GM12878 (cell line): ENCODE measurements around the gene SLCO2A1. TPM values are rescaled to one million over a fixed set of nuclear protein-coding genes. Genes with fewer than 3 reads are reported as not detected.

ENCODE experiments used
- ATAC-seq: fragments of 200-7000 bp; cut with Tn5 transposase; 3 replicates; pipeline ENCODE4 v1.9.1; 2020; ENCODE audit warnings: mild to moderate bottlenecking, moderate library complexity
- BruUV-seq: library from RNA; stranded (reverse); fragments of 400-500 nt; replicated peaks from 2 replicates; lab custom pipeline; 2021; lab: Mats Ljungman, UMichigan
- CTCF ChIA-PET: fragments of 300-600 bp; sonication (Branson Sonifier 250); formaldehyde crosslinking; extraction: SDS; loops from one replicate; lab custom pipeline; 2021; ENCODE audit warnings: inconsistent platforms; lab: Yijun Ruan, JAX
- POLR2A ChIA-PET: fragments of 350-600 bp; formaldehyde crosslinking; extraction: SDS; loops from one replicate; lab custom pipeline; 2021; ENCODE audit warnings: inconsistent platforms; lab: Charles Lee
- RAD21 ChIA-PET: fragments of 300-600 bp; sonication (Branson Sonifier 250); formaldehyde crosslinking; loops from one replicate; lab custom pipeline; 2023; ENCODE audit warnings: antibody characterized with exemption; ENCODE audit not compliant: unreplicated experiment; lab: Charles Lee
- SMC1A ChIA-PET: fragments of 300-600 bp; sonication (Branson Sonifier 250); formaldehyde crosslinking; loops from one replicate; lab custom pipeline; 2023; ENCODE audit not compliant: unreplicated experiment, uncharacterized antibody; lab: Charles Lee
- DNase-seq: peaks from one replicate; pipeline ENCODE4 v3.0.0-alpha.2; 2011; ENCODE audit warnings: low read depth, low spot score
- FAIRE-seq: peaks from 3 replicates; lab custom pipeline; 2011; peaks lifted over from hg19 to GRCh38; lab: Jason Lieb, UNC
- H2AFZ ChIP-seq: 2 replicates; pipeline ENCODE4 v1.6.0; 2011; ENCODE audit warnings: low read depth, low read length, control low read depth; ENCODE audit not compliant: control insufficient read depth
- H3K27ac ChIP-seq: 2 replicates; pipeline ENCODE4 v1.5.1; 2011; ENCODE audit warnings: control low read depth; ENCODE audit not compliant: control insufficient read depth, insufficient read depth
- H3K27me3 ChIP-seq, 2 experiments: replicated peaks in 1 of 2; 2 replicates each; pipeline versions ENCODE4 v1.6.0 to v1.6.1; 2011; ENCODE audit warnings: low read length in 1 of 2; ENCODE audit not compliant: control insufficient read depth in 2 of 2, insufficient read depth in 2 of 2
- H3K36me3 ChIP-seq, 2 experiments: 2 replicates each; pipeline ENCODE4 v1.5.1; 2011; ENCODE audit warnings: low read length in 1 of 2; ENCODE audit not compliant: control insufficient read depth in 2 of 2, insufficient read depth in 2 of 2
- H3K4me1 ChIP-seq: 2 replicates; pipeline ENCODE4 v1.6.1; 2011; ENCODE audit warnings: mild to moderate bottlenecking, low read length, moderate library complexity, mixed read lengths; ENCODE audit not compliant: control insufficient read depth, insufficient read depth
- H3K4me2 ChIP-seq: 2 replicates; pipeline ENCODE4 v1.6.0; 2011; ENCODE audit warnings: control low read depth; ENCODE audit not compliant: control insufficient read depth, insufficient read depth
- H3K4me3 ChIP-seq: fragments of 200-600 bp; sonication (generic); 2 replicates; pipeline ENCODE4 v1.5.1; 2016
- H3K79me2 ChIP-seq: 2 replicates; pipeline ENCODE4 v1.6.0; 2011; ENCODE audit warnings: low read length; ENCODE audit not compliant: control insufficient read depth, insufficient read depth
- H3K9ac ChIP-seq: 2 replicates; pipeline ENCODE4 v1.8.0; 2011; ENCODE audit warnings: low read length, control low read depth, mixed read lengths; ENCODE audit not compliant: control insufficient read depth, insufficient read depth
- H3K9me3 ChIP-seq: replicated peaks from 3 replicates; pipeline ENCODE4 v1.5.1; 2011; ENCODE audit warnings: mild to moderate bottlenecking, low read length; ENCODE audit not compliant: control insufficient read depth, insufficient read depth
- H4K20me1 ChIP-seq: 2 replicates; pipeline ENCODE4 v1.6.0; 2011; ENCODE audit not compliant: control insufficient read depth, insufficient read depth
- BHLHE40 ChIP-seq, 2 experiments: fragments of 450-650 bp in 1 of 2; IDR thresholded peaks; 2 replicates each; pipeline ENCODE4 v1.6.1; 2011 to 2017; ENCODE audit warnings: low read depth in 2 of 2, borderline replicate concordance in 1 of 2, improper control_type of control experiment in 1 of 2, low read length in 1 of 2, mild to moderate bottlenecking in 1 of 2
- CREB1 ChIP-seq: IDR thresholded peaks from 2 replicates; pipeline ENCODE4 v1.6.1; 2012; ENCODE audit warnings: low read depth, mild to moderate bottlenecking, inconsistent platforms
- EP300 ChIP-seq, 2 experiments: fragments of 150-350 bp in 1 of 2; IDR thresholded peaks; 2 replicates each; pipeline ENCODE4 v1.6.1; 2011 to 2012; ENCODE audit warnings: low read depth in 2 of 2, low read length in 2 of 2, borderline replicate concordance in 1 of 2, improper control_type of control experiment in 1 of 2, inconsistent platforms in 1 of 2; ENCODE audit not compliant: control insufficient read depth in 1 of 2
- GATAD2B ChIP-seq: fragments of 450-650 bp; conservative IDR thresholded peaks from 2 replicates; pipeline ENCODE4 v1.6.1; 2017; ENCODE audit warnings: low read depth, mild to moderate bottlenecking, moderate library complexity
- IRF3 ChIP-seq: fragments of 450-650 bp; IDR thresholded peaks from 2 replicates; pipeline ENCODE4 v1.6.1; 2014; ENCODE audit warnings: mild to moderate bottlenecking
- KAT2A ChIP-seq: conservative IDR thresholded peaks from 2 replicates; pipeline ENCODE4 v1.6.1; 2011; ENCODE audit warnings: low read depth, low read length; ENCODE audit not compliant: control insufficient read depth
- PRDM15 ChIP-seq: fragments of 450-650 bp; formaldehyde crosslinking; IDR thresholded peaks from 2 replicates; pipeline ENCODE4 v1.4.0; 2020; ENCODE audit warnings: mild to moderate bottlenecking, moderate library complexity
- SMAD1 ChIP-seq: fragments of 450-650 bp; IDR thresholded peaks from 2 replicates; pipeline ENCODE4 v1.6.1; 2018; ENCODE audit warnings: mild to moderate bottlenecking, low read depth; ENCODE audit not compliant: partially characterized antibody
- ZNF217 ChIP-seq: fragments of 450-650 bp; IDR thresholded peaks from 2 replicates; pipeline ENCODE4 v1.6.1; 2017; ENCODE audit warnings: antibody characterized with exemption, mild to moderate bottlenecking
- ZNF687 ChIP-seq: fragments of 450-650 bp; IDR thresholded peaks from 2 replicates; pipeline ENCODE4 v1.6.1; 2017; ENCODE audit warnings: mild to moderate bottlenecking, moderate library complexity
- WGBS: methylation state at CpG from one replicate; pipeline ENCODE4 v1.1.6; 2016; ENCODE audit warnings: low lambda C conversion rate; ENCODE audit not compliant: insufficient replicate concordance, insufficient coverage; ENCODE audit errors: missing lambda C conversion rate; 5-methylcytosine and 5-hydroxymethylcytosine counted together
- in situ Hi-C: fragments of 300-500 bp; cut with MboI; formaldehyde crosslinking; loops from 9 replicates; pipeline ENCODE4 v1.14.3; 2018; ENCODE audit warnings: mixed read lengths
- intact Hi-C: fragments of 100-400 bp; cut with micrococcal nuclease; formaldehyde crosslinking; loops from one replicate; pipeline ENCODE4 v1.14.2; 2022; ENCODE audit not compliant: unreplicated experiment
- polyA plus RNA-seq, 11 experiments: library from polyadenylated mRNA; depleted of rRNA in 4 of 11; unstranded in 6 of 11; stranded (reverse) in 5 of 11; fragments of >200 nt; fragmentation: Nextera tagmentation in 4 of 11; fragmentation: Illumina TruSeq in 1 of 11; extraction: Ambion mirVana in 4 of 11; extraction: Trizol in 1 of 11; gene quantifications; 1 replicate in 1 of 11; 2 replicates in 10 of 11; pipeline versions ENCODE4 v1.2.1 to v1.2.3, GENCODE V29; 2011 to 2016; ENCODE audit warnings: inconsistent platforms in 2 of 11, missing spikeins in 2 of 11, low read depth in 1 of 11
- total RNA-seq, 4 experiments: library from RNA; depleted of rRNA in 3 of 4; stranded (reverse); fragments of >200 nt in 3 of 4; fragmentation: Illumina TruSeq in 1 of 4; extraction: Trizol in 1 of 4; gene quantifications; 2 replicates each; pipeline versions ENCODE4 v1.2.1 to v1.2.3, GENCODE V29; 2013 to 2021

The SLCO2A1 gene
- total and polyA plus RNA-seq, 10 of the 15 experiments (the other 5 are each of a cell fraction or from before 2014, with no cell fraction given) = 0.05 TPM; not detected in 9

GRCh38 chr3:133988631-133989161 is 41.0 kb downstream of the SLCO2A1 start:
- RAD21 ChIA-PET = no interaction called here
- BruUV-seq = no TSS peak
- no peak overlapping the region for H3K27ac ChIP-seq
- TF ChIP-seq CREB1 (no peak), PRDM15 (CRISPR knock-in tag) (no peak), KAT2A (no peak), BHLHE40 (IDR thresholded peaks at IDR 0.05; ENCODE audit: borderline replicate concordance in 1 of 2, low read depth in 2 of 2, low read length in 1 of 2) (no peak), ZNF687 (no peak), EP300 (IDR thresholded peaks at IDR 0.05; ENCODE audit: borderline replicate concordance in 1 of 2, control insufficient read depth in 1 of 2, low read depth in 2 of 2, low read length in 2 of 2) (no peak), ZNF217 (no peak), SMAD1 (no peak), GATAD2B (no peak), IRF3 (no peak)

More at GRCh38 chr3:133988631-133989161, 41.0 kb downstream of the SLCO2A1 start:
- Histone ChIP-seq H3K36me3 (no peaks in the 10 kb centered on the region), H3K4me2 (no peak overlapping the region), H3K4me3 (no peak overlapping the region), H3K9ac (no peak overlapping the region), H3K79me2 (no peaks in the 10 kb centered on the region), H3K4me1 (no peaks in the 10 kb centered on the region), H4K20me1 (no peaks in the 10 kb centered on the region), H3K27me3 (peaks cover 0 to 4% of the 10 kb centered on the region in 2 experiments; a peak in 3 of 4 replicates), H3K9me3 (no peaks in the 10 kb centered on the region), H2AFZ (no peak overlapping the region)
- in situ Hi-C loops (no loop called here), intact Hi-C loops (no loop called here)
- DNase-seq (no peak), ATAC-seq (no peak), FAIRE-seq (no peak)
- WGBS = 40% methylated on average over 9 of the region's 9 CpGs
- CTCF ChIA-PET = no interaction called here
- POLR2A ChIA-PET = no interaction called here
- SMC1A ChIA-PET = no interaction called here
